ENCODE data around the gene LRIT2. TPM values are rescaled to one million over a fixed set of nuclear protein-coding genes. Genes with fewer than 3 reads are reported as not detected.
"Not testable (repeated sequence)": the region's sequence is repeated elsewhere in the genome, so short reads cannot be mapped to it uniquely, and the experiment has no call there.

Gene LRIT2
- total RNA-seq, 2 donors from 2014 or later = not detected

DNA sequence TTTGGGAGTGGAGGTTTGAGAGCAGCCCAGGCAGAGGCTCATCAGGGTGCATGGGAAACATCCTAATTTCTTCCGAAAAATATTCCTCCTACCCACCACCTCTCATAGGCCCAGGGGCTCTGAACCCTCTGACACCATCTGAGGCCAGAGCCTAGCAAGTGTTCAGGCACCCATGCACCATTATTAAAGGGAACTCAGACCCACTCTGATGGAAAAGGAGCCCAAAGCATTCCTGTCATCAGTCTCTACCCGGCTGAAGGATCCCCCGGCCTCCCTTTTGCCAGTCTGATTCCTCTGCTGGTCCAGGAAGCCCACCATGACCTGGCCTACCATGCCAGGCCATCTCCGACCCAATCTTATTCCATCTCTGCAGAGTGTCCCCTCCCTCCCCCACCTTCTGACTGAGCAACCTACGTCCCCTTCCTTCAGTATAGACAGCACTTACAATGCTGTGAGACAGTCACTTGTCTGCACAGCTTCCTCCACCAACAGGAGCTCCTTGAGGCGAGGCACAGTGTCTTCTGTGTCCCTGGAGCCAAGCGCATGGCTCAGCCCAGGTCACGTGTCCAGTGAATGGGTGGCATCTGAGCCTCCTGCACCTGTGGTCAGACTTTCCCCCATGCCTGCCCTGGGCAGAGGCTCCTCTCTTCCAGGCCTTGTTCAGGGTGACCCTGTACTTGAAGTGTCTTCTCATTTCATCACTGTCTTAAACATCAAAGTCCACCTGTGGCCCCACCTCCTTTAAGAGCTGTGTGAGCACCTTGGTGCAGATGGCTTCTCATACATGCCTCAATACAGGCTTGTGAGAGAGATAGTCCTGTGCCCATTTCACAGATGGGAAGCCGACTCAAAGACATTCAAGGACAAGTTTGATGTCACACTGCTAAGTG is 52.6 kb downstream of the LRIT2 start:
- DNase-seq (ENCODE audit: low spot score) = no peak
- H3K36me3 ChIP-seq = no peaks in the 10 kb centered on the region
- no peaks in the 10 kb centered on the region for H3K27me3 ChIP-seq (replicated peaks; ENCODE audit: insufficient read depth)
- no peaks in the 10 kb centered on the region for H3K4me1 ChIP-seq (ENCODE audit: control insufficient read depth in 1 of 2, low read depth in 2 of 2)
- H3K27ac ChIP-seq = no peak overlapping the region
- H3K9me3 ChIP-seq = no peaks in the 10 kb centered on the region
- no peak overlapping the region for H3K4me3 ChIP-seq
- TF ChIP-seq, protein P1, sequence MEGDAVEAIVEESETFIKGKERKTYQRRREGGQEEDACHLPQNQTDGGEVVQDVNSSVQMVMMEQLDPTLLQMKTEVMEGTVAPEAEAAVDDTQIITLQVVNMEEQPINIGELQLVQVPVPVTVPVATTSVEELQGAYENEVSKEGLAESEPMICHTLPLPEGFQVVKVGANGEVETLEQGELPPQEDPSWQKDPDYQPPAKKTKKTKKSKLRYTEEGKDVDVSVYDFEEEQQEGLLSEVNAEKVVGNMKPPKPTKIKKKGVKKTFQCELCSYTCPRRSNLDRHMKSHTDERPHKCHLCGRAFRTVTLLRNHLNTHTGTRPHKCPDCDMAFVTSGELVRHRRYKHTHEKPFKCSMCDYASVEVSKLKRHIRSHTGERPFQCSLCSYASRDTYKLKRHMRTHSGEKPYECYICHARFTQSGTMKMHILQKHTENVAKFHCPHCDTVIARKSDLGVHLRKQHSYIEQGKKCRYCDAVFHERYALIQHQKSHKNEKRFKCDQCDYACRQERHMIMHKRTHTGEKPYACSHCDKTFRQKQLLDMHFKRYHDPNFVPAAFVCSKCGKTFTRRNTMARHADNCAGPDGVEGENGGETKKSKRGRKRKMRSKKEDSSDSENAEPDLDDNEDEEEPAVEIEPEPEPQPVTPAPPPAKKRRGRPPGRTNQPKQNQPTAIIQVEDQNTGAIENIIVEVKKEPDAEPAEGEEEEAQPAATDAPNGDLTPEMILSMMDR (IDR thresholded peaks at IDR 0.05) = no peak
- no peak for ATAC-seq (ENCODE audit: insufficient number of reproducible peaks, low FRiP score, low read depth)

DNA sequence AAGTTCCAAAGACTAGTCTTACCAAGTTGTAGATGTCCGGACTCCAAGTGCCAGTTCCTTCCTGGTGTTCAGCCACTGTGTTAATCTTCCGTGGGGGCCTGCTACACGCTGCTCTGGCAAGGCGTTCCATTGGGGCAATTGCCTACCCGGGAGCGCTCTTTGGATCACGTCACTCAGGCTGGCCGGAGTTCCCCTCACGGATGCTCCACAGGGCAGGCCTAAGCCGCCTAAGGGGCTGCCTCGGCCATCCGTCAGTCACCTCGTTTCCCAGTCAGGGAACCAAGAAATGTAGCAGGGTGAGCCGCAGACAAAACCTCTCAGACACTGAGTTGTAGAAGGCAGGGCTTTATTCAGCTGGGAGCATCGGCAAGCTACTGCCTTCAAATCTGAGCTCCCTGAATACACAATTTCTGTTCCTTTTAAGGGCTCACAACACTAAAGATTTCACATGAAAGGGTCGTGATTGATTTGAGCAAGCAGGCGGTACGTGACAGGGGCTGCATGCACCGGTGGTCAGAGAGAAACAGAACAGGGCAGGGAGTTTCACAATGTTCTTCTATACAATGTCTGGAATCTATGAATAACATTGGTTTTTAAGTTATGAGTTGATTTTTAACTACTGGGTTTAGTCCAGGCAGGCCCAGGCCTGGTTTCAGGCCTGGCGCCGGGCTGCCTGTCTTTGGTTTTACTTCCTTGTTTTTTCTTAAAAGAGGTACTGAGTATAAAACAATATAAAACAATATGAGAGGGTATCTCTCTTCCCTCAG is 53.5 kb downstream of the LRIT2 start:
- not testable (repeated sequence) for DNase-seq (ENCODE audit: low spot score); H3K9me3 ChIP-seq; H3K36me3 ChIP-seq; H3K27ac ChIP-seq; H3K27me3 ChIP-seq (replicated peaks; ENCODE audit: insufficient read depth); H3K4me1 ChIP-seq (ENCODE audit: control insufficient read depth in 1 of 2, low read depth in 2 of 2); H3K4me3 ChIP-seq; ATAC-seq (ENCODE audit: insufficient number of reproducible peaks, low FRiP score, low read depth)

DNA sequence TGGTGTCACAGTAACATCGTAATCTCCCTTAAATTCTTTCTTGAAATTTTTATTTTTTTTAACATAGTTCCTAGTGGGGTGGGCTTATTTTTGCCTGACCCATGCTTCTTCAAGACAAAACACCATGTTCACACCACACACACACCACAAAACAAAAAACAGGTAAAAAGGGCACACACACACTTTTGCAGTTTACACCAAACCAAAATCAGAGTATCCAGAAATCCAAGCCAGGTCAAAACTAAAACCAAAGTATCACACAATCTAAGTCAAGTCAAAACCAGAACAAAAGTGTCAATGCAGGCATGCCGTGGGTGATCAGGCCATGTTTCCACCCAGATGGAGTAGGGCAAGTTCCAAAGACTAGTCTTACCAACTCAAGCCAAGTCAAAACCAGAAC is 54.1 kb downstream of the LRIT2 start:
- H3K27ac ChIP-seq; ATAC-seq (ENCODE audit: insufficient number of reproducible peaks, low FRiP score, low read depth); H3K9me3 ChIP-seq; H3K27me3 ChIP-seq (replicated peaks; ENCODE audit: insufficient read depth); H3K4me1 ChIP-seq (ENCODE audit: control insufficient read depth in 1 of 2, low read depth in 2 of 2); H3K4me3 ChIP-seq; DNase-seq (ENCODE audit: low spot score); H3K36me3 ChIP-seq: not testable (repeated sequence)

Other genes with a start within 250 kb of the LRIT2 start
- 100 to 1,000 TPM; 114 to 116 TPM for gene GHITM, start 86.0 kb downstream of the LRIT2 start, total RNA-seq
- gene GPR15LG, start 51.7 kb downstream of the LRIT2 start, total RNA-seq = not detected
- under 1 TPM in 1 of 2 donors, not detected in 1; 0.14 TPM for gene CDHR1, start 31.0 kb downstream of the LRIT2 start, total RNA-seq
- not detected for gene LRIT1, start 16.0 kb upstream of the LRIT2 start, total RNA-seq
- gene RGR, start 19.5 kb upstream of the LRIT2 start, total RNA-seq = not detected
- gene CCSER2, start 103.0 kb upstream of the LRIT2 start, total RNA-seq = 10 to 100 TPM; 39.0 to 60.6 TPM

Measured in thoracic aorta (tissue), 2 donors.